ENCODE results near the gene DCUN1D2. TPM values are rescaled to one million over a fixed set of nuclear protein-coding genes. Genes with fewer than 3 reads are reported as not detected.

Gene DCUN1D2
- total RNA-seq, 4 donors from 2014 or later: 13.6 to 32.5 (median 24.5) TPM

DNA sequence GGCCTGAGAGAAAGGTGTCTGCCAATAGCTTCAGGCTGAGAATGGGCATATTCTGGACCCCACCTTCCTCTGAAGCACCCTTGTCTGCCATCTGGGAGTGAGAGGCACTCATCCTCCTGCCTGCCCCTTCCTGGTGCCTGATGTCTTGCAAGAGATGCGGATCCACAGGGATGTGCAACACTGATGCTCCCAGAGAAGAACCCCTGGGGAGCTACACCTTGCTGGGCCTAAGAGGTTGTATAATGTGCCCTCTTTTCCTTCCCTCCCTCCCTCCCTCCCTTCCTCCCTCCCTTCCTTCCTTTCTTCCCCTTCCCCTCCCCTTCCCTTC lies 71.8 kb downstream of the DCUN1D2 start:
- H3K4me3 ChIP-seq: no peak overlapping the region
- H3K9me3 ChIP-seq: no peaks in the 10 kb centered on the region
- H3K4me1 ChIP-seq: peaks cover 7 to 37% (median 31%) of the 10 kb centered on the region in 4 donors
- peaks cover 0 to 4% (median 0%) of the 10 kb centered on the region in 4 donors for H3K27me3 ChIP-seq
- no peak overlapping the region for H3K27ac ChIP-seq (replicated peaks in 1 of 4)
- intact Hi-C loops (cut with DNase I): no loop called here
- 100% methylated on average over 1 of the region's 1 CpG for WGBS
- DNase-seq (ENCODE audit: extremely low spot score): no peak
- H3K36me3 ChIP-seq: peaks cover 0 to 32% (median under 1%) of the 10 kb centered on the region in 4 donors
- no peak for TF ChIP-seq EP300 (IDR thresholded peaks at IDR 0.05)
- TF ChIP-seq POLR2A (IDR thresholded peaks at IDR 0.05; ENCODE audit: low read depth): no peak
- no peak for TF ChIP-seq POLR2AphosphoS5 (IDR thresholded peaks at IDR 0.05)
- TF ChIP-seq, protein P1, sequence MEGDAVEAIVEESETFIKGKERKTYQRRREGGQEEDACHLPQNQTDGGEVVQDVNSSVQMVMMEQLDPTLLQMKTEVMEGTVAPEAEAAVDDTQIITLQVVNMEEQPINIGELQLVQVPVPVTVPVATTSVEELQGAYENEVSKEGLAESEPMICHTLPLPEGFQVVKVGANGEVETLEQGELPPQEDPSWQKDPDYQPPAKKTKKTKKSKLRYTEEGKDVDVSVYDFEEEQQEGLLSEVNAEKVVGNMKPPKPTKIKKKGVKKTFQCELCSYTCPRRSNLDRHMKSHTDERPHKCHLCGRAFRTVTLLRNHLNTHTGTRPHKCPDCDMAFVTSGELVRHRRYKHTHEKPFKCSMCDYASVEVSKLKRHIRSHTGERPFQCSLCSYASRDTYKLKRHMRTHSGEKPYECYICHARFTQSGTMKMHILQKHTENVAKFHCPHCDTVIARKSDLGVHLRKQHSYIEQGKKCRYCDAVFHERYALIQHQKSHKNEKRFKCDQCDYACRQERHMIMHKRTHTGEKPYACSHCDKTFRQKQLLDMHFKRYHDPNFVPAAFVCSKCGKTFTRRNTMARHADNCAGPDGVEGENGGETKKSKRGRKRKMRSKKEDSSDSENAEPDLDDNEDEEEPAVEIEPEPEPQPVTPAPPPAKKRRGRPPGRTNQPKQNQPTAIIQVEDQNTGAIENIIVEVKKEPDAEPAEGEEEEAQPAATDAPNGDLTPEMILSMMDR (IDR thresholded peaks at IDR 0.05): no peak

DNA sequence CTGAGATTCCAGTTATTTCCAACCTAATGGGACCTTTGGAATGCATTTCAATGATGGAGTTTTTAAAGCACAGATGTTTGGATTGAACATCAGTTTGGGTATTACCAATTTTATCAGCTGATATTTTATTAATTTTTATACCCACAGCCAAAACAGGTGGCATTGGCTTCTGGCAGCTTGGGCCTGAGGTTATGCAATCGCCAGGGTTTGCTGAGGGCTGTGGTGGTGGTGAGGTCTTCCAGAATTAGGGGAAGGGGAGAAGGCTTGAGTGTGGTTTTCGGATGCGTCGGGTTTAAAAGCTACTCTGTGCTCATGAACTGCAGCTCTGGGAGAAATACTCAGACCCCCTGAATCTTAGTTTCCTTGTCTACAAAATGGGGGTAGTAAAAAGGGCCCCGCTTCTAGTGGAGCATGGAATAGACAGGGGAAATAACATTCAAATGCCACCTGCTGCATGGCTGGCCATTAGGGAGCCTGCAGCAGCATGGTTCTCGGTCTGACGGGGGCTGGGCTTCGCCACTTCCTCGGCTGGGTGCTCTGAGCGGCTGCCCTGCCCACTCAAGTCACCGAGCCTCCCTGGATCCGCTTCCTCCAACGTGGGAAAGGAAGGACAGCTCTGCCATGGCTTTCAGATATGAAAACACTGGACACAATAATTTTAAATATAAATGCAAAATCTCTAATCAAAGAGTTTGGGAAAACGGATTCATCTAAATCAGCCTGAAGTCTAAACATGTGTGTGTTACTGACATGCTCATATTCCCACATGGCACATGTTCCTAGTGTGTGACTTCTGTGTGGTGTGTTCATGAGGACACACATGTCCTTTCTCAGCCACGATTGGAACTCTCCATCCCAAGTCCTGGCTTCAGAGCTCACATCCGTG lies 72.4 kb downstream of the DCUN1D2 start:
- Histone ChIP-seq H3K4me1 (peaks cover 10 to 43% (median 37%) of the 10 kb centered on the region in 4 donors), H3K4me3 (no peak overlapping the region), H3K27me3 (peaks cover 0 to 4% (median 0%) of the 10 kb centered on the region in 4 donors), H3K9me3 (no peaks in the 10 kb centered on the region), H3K36me3 (peaks cover 0 to 28% (median 0%) of the 10 kb centered on the region in 4 donors), H3K27ac (replicated peaks in 1 of 4) (no peak overlapping the region)
- TF ChIP-seq EP300 (IDR thresholded peaks at IDR 0.05): no peak
- no peak for TF ChIP-seq POLR2A (IDR thresholded peaks at IDR 0.05; ENCODE audit: low read depth)
- TF ChIP-seq POLR2AphosphoS5 (IDR thresholded peaks at IDR 0.05): no peak
- TF ChIP-seq, protein P1 (IDR thresholded peaks at IDR 0.05): no peak
- whole genome bisulfite sequencing: 66% methylated on average over 16 of the region's 16 CpGs
- intact Hi-C loops (cut with DNase I): no loop called here
- no peak for DNase-seq (ENCODE audit: extremely low spot score)

DNA sequence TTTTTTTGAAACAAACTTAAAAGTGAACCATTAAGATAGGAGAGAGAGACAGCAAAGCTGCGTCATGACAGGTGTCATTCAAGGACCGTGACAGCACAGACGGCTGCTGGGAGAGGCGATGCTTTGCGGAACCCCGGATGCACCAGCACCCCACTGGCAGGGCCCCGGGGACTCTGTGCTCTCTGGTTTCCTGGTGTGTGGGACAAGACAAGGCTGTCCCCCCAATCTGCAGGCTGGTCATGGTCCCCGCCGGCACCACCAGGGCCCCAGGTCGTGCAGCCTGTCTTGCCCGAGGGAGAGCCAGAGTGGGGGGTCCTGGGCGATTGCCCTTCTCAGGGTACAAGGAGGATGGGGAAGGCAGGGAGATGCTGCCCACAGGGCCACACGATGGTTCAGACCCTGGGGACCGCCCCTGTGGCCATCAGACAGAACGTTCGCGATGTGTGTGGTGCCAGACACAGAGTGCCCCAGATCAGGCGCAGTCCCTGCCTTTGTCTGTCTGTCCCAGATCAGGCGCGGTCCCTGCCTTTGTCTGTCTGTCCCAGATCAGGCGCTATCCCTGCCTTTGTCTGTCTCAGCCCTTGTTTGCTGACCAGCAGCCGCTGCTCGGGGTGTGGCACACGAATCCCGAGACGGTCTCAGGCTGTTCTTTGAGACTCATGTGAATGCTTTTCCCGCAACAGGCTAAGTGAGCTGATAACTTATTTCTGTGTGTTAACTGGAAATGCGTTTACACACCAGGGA lies 73.3 kb downstream of the DCUN1D2 start:
- Histone ChIP-seq H3K27ac (replicated peaks in 1 of 4) (no peak overlapping the region), H3K4me1 (peaks cover 10 to 37% (median 34%) of the 10 kb centered on the region in 4 donors)
- 77% methylated on average over 20 of the region's 28 CpGs for WGBS

DNA sequence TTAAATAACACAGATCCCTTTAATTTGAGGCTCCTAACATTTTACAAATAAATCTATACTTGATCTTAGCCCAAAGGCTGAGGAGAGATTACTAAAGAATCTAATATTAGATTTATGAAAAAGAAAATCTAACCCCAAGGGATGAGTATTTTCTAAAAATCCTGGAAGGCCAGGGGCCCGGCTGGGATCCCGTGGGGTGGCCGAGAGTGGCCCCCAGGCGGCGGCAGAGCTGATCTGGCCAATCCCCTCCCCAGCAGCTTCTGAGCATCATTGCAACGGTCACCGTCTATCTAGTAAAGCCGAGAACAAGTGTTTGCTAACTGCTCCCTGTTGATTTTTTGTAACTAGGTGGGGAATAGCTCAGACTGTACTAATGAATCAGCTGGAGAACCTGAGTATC lies 74.7 kb downstream of the DCUN1D2 start:
- intact Hi-C loops (cut with DNase I): no loop called here
- Histone ChIP-seq H3K4me1 (peaks cover 21 to 37% (median 35%) of the 10 kb centered on the region in 4 donors), H3K27me3 (peaks cover 0 to 5% (median 0%) of the 10 kb centered on the region in 4 donors), H3K36me3 (peaks cover 0 to 10% (median 0%) of the 10 kb centered on the region in 4 donors), H3K9me3 (no peaks in the 10 kb centered on the region), H3K4me3 (no peak overlapping the region), H3K27ac (replicated peaks in 1 of 4) (no peak overlapping the region)
- 78% methylated on average over 8 of the region's 8 CpGs for WGBS
- DNase-seq (ENCODE audit: extremely low spot score): no peak
- TF ChIP-seq EP300 (IDR thresholded peaks at IDR 0.05): no peak
- no peak for TF ChIP-seq POLR2AphosphoS5 (IDR thresholded peaks at IDR 0.05)
- TF ChIP-seq, protein P1 (IDR thresholded peaks at IDR 0.05): no peak
- no peak for TF ChIP-seq POLR2A (IDR thresholded peaks at IDR 0.05; ENCODE audit: low read depth)

More for the DNA sequence above, 73.3 kb downstream of the DCUN1D2 start:
- intact Hi-C loops (cut with DNase I): no loop called here
- DNase-seq (ENCODE audit: extremely low spot score): no peak
- Histone ChIP-seq H3K36me3 (peaks cover 0 to 19% (median 0%) of the 10 kb centered on the region in 4 donors), H3K9me3 (no peaks in the 10 kb centered on the region), H3K4me3 (no peak overlapping the region), H3K27me3 (peaks cover 0 to 4% (median 0%) of the 10 kb centered on the region in 4 donors)
- TF ChIP-seq, protein P1 (IDR thresholded peaks at IDR 0.05): no peak
- TF ChIP-seq POLR2A (IDR thresholded peaks at IDR 0.05; ENCODE audit: low read depth) (no peak), EP300 (IDR thresholded peaks at IDR 0.05) (no peak), POLR2AphosphoS5 (IDR thresholded peaks at IDR 0.05) (no peak)

Measured in esophagus muscularis mucosa (tissue), 4 donors.